ENCODE results near the gene SLC1A7. TPM values are rescaled to one million over a fixed set of nuclear protein-coding genes. Genes with fewer than 3 reads are reported as not detected.

SLC1A7 gene
- polyA plus RNA-seq, 1 donor from 2014 or later: not detected

DNA sequence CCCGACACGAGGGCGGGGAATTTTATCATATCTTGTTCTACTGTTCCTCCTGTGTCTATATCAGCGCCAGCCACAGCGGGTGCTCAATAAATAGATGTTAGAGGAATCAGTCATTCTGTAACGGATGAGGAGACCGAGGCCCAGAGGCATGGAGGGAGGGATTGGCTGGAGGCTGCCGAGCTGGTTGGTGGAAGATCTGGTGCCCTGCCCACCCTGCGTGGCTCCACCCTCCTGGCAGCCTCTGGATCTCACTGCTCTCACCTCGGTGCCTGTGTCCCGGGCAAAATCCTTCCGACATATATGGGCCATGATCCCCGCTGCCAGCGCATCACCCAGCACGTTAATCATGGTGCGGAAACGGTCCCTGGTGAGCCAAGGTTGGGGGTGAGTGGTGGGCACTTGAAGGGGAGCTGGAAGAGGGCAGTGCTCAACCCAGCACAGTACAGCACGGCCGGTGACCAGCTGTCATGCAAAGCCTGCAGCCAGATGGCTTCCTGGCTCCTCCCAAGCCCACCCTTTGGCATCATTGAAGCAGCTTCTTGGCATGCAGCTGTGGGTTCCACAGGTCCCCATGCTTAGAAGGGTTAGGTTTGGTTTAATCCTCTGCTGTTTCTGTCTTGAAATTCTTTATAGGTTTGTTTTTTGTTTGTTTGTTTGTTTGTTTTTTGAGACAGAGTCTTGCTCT is 53.7 kb downstream of the SLC1A7 start:
- Histone ChIP-seq H3K27ac (ENCODE audit: low read length) (no peak overlapping the region), H3K9me3 (ENCODE audit: low read length) (no peaks in the 10 kb centered on the region), H2AFZ (ENCODE audit: low read depth, low read length) (no peak overlapping the region), H3K9me2 (ENCODE audit: insufficient read depth, low read length) (no peaks in the 10 kb centered on the region), H3K36me3 (ENCODE audit: insufficient read depth, low read length) (no peaks in the 10 kb centered on the region), H4K20me1 (ENCODE audit: insufficient read depth) (no peaks in the 10 kb centered on the region), H3K79me2 (replicated peaks; ENCODE audit: insufficient read depth, low read length) (no peaks in the 10 kb centered on the region), H3K4me2 (ENCODE audit: low read length) (no peak overlapping the region), H3K4me3 (ENCODE audit: low read length) (no peak overlapping the region), H3K27me3 (ENCODE audit: insufficient read depth, low read depth, low read length) (no peaks in the 10 kb centered on the region), H3F3A (ENCODE audit: insufficient read depth, low read length, poor library complexity, severe bottlenecking) (no peaks in the 10 kb centered on the region), H3K9ac (ENCODE audit: low read length) (no peak overlapping the region)
- TF ChIP-seq EZH2 (IDR thresholded peaks at IDR 0.05; ENCODE audit: borderline replicate concordance, insufficient read depth, low read length, poor library complexity, severe bottlenecking): no peak
- TF ChIP-seq SMC3 (conservative IDR thresholded peaks at IDR 0.05; ENCODE audit: poor library complexity): no peak
- TF ChIP-seq POLR2AphosphoS5 (IDR thresholded peaks at IDR 0.05): no peak
- no peak for TF ChIP-seq RAD21 (conservative IDR thresholded peaks at IDR 0.05)
- TF ChIP-seq, protein P1, sequence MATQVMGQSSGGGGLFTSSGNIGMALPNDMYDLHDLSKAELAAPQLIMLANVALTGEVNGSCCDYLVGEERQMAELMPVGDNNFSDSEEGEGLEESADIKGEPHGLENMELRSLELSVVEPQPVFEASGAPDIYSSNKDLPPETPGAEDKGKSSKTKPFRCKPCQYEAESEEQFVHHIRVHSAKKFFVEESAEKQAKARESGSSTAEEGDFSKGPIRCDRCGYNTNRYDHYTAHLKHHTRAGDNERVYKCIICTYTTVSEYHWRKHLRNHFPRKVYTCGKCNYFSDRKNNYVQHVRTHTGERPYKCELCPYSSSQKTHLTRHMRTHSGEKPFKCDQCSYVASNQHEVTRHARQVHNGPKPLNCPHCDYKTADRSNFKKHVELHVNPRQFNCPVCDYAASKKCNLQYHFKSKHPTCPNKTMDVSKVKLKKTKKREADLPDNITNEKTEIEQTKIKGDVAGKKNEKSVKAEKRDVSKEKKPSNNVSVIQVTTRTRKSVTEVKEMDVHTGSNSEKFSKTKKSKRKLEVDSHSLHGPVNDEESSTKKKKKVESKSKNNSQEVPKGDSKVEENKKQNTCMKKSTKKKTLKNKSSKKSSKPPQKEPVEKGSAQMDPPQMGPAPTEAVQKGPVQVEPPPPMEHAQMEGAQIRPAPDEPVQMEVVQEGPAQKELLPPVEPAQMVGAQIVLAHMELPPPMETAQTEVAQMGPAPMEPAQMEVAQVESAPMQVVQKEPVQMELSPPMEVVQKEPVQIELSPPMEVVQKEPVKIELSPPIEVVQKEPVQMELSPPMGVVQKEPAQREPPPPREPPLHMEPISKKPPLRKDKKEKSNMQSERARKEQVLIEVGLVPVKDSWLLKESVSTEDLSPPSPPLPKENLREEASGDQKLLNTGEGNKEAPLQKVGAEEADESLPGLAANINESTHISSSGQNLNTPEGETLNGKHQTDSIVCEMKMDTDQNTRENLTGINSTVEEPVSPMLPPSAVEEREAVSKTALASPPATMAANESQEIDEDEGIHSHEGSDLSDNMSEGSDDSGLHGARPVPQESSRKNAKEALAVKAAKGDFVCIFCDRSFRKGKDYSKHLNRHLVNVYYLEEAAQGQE (IDR thresholded peaks at IDR 0.05; ENCODE audit: borderline replicate concordance): no peak
- no peak for TF ChIP-seq EP300 (conservative IDR thresholded peaks at IDR 0.05; ENCODE audit: poor library complexity, severe bottlenecking)
- TF ChIP-seq TAF1 (IDR thresholded peaks at IDR 0.05; ENCODE audit: low read depth): no peak
- no peak for TF ChIP-seq CTCF (IDR thresholded peaks at IDR 0.05; ENCODE audit: poor library complexity, severe bottlenecking)
- TF ChIP-seq MXI1 (conservative IDR thresholded peaks at IDR 0.05; ENCODE audit: poor library complexity, severe bottlenecking): no peak

GRCh38 chr1:53087332-53088285 is 54.8 kb downstream of the SLC1A7 start:
- Histone ChIP-seq H3K9ac (ENCODE audit: low read length) (no peak overlapping the region), H3K4me3 (ENCODE audit: low read length) (no peak overlapping the region), H4K20me1 (ENCODE audit: insufficient read depth) (no peaks in the 10 kb centered on the region), H3K27me3 (ENCODE audit: insufficient read depth, low read depth, low read length) (no peaks in the 10 kb centered on the region), H3K79me2 (replicated peaks; ENCODE audit: insufficient read depth, low read length) (no peaks in the 10 kb centered on the region), H3K9me2 (ENCODE audit: insufficient read depth, low read length) (no peaks in the 10 kb centered on the region), H2AFZ (ENCODE audit: low read depth, low read length) (no peak overlapping the region), H3K9me3 (ENCODE audit: low read length) (no peaks in the 10 kb centered on the region), H3K36me3 (ENCODE audit: insufficient read depth, low read length) (no peaks in the 10 kb centered on the region), H3K27ac (ENCODE audit: low read length) (no peak overlapping the region), H3K4me2 (ENCODE audit: low read length) (no peak overlapping the region), H3F3A (ENCODE audit: insufficient read depth, low read length, poor library complexity, severe bottlenecking) (no peaks in the 10 kb centered on the region)
- no peak for TF ChIP-seq POLR2AphosphoS5 (IDR thresholded peaks at IDR 0.05)
